Brain microvascular endothelial cell (primary cell): ENCODE measurements around the gene MID1.
A peak's percentile ranks its signal among the peaks of the same experiment; 100 is the strongest.

Experiments used
- DNase-seq: peaks from one replicate; pipeline ENCODE4 v3.0.0-alpha.2; 2020
- H3K27ac ChIP-seq: fragments of 250-450 bp; sonication (Bioruptor Pico); 2 replicates; pipeline ENCODE4 v1.5.1; 2020; ENCODE audit warnings: mild to moderate bottlenecking, moderate library complexity
- H3K27me3 ChIP-seq: fragments of 250-450 bp; sonication (Bioruptor Pico); replicated peaks from 2 replicates; pipeline ENCODE4 v1.5.1; 2020; ENCODE audit warnings: mild to moderate bottlenecking
- H3K36me3 ChIP-seq: fragments of 250-450 bp; sonication (Bioruptor Pico); replicated peaks from 2 replicates; pipeline ENCODE4 v1.5.1; 2020; ENCODE audit warnings: mild to moderate bottlenecking
- H3K4me3 ChIP-seq: 2 replicates; pipeline ENCODE4 v1.5.1; 2011; ENCODE audit warnings: low read depth, mild to moderate bottlenecking, control low read depth, low read length, moderate library complexity
- in situ Hi-C: cut with HindIII; loops from 2 replicates; pipeline ENCODE4 v1.10.0; 2017; ENCODE audit warnings: low sequenced_read_pairs, low pct_ligation_motif_present
- TF ChIP-seq, protein P1 (sequence below): IDR thresholded peaks from 2 replicates; pipeline ENCODE4 v1.5.1; 2011; ENCODE audit warnings: low read depth, mild to moderate bottlenecking, moderate library complexity, low read length, control low read depth, inconsistent platforms; ENCODE audit errors: missing control alignments

MID1 gene

DNA sequence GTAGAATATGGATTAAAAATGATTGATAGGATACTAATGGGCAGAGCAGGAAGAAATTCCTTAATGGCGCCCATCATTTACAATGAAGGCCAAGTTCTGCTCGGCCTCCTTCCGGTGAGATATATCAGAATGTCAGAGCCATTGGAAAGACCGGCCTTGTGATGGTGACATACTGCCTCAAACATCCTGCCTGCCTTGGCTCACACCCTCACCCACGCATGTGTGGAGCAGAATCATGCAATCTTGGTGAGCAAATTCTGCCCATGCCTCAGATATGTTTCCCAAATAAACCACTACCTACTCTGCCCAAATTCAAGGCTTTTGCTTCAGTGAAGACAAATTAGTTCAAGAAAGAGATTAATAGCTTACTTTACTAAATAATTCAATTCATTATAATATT is 163.3 kb downstream of the MID1 start:
- TF ChIP-seq, protein P1, sequence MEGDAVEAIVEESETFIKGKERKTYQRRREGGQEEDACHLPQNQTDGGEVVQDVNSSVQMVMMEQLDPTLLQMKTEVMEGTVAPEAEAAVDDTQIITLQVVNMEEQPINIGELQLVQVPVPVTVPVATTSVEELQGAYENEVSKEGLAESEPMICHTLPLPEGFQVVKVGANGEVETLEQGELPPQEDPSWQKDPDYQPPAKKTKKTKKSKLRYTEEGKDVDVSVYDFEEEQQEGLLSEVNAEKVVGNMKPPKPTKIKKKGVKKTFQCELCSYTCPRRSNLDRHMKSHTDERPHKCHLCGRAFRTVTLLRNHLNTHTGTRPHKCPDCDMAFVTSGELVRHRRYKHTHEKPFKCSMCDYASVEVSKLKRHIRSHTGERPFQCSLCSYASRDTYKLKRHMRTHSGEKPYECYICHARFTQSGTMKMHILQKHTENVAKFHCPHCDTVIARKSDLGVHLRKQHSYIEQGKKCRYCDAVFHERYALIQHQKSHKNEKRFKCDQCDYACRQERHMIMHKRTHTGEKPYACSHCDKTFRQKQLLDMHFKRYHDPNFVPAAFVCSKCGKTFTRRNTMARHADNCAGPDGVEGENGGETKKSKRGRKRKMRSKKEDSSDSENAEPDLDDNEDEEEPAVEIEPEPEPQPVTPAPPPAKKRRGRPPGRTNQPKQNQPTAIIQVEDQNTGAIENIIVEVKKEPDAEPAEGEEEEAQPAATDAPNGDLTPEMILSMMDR = no peak
- in situ Hi-C loops = no loop called here
- peak; percentile 41 for DNase-seq
- Histone ChIP-seq H3K27me3 (no peaks in the 10 kb centered on the region), H3K27ac (no peak overlapping the region), H3K36me3 (no peaks in the 10 kb centered on the region), H3K4me3 (no peak overlapping the region)

DNA sequence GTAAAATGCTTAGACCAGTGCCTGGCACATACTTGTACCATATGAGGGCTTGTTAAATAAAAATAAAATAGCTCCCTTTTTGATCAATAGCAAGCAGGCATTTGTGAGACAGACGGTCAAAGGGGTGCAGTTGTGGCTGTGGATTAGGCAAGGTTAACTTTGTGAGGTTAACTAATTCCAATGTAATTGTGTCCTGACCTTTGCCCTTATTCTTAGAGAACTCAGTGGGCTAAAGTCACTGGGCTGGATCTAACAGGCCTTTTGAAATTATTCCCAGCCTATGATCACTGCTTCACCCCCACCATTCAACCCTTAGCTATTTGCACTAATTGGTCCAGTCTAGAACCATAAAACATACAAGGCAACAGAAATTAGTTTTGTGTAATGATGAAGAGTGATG is 166.4 kb downstream of the MID1 start:
- H3K4me3 ChIP-seq = no peak overlapping the region
- H3K36me3 ChIP-seq = no peaks in the 10 kb centered on the region
- in situ Hi-C loops = no loop called here
- DNase-seq = no peak
- H3K27ac ChIP-seq = no peak overlapping the region
- no peaks in the 10 kb centered on the region for H3K27me3 ChIP-seq
- TF ChIP-seq, protein P1 = no peak

DNA sequence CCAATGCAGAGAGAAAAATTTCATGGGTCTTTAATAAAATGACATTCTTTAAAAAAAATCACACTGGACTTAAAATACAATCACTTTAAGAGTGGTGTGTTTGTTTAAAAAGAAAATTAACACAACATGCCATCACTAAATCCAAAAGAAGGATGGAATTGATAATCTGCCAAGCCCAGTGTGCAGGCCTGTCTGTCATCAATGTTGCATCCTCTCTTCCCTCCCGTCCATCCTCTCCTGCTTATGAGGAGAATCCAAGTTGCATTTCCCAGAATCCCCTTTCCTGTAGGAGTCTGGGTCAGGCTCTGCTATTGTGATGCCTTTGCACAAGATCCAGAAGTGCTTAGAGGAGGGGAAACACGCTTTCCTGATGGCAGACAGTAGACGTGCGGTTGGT is 169.4 kb downstream of the MID1 start:
- Histone ChIP-seq H3K4me3 (no peak overlapping the region), H3K36me3 (no peaks in the 10 kb centered on the region), H3K27me3 (no peaks in the 10 kb centered on the region), H3K27ac (no peak overlapping the region)
- in situ Hi-C loops = no loop called here
- DNase-seq = peak; percentile 5
- TF ChIP-seq, protein P1 = no peak

DNA sequence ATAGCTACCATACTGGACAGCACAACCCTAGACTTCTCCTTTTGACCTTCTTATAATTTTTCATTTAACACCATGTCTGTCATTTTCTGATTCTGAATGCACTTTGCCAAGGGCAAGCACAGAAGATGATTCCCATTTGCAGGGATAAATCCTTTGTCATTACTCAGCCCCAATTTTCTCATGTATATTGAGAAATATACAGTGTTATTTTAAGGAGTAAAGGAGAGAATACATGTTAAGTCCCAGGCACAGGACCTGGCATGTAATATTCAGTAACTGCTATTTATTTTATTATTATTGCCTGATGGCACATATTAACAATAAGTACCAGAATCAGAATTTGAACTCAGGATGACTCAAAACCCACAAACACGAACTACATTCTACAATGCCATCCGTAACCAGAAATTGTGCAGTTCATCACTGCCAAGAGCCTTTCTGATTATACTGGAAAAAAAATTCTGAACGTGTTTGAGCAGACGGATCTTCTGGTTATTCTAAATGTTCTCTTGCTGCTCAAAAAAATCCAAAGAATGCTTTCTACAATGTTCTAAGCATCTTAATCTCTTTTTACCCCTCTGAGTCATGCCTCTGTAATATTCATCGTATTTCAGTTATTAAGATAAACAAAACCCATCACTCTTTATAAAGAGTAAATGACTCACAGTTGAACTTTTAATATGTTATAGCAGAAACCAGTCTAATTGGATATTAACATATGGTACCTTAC is 170.0 kb downstream of the MID1 start:
- H3K27me3 ChIP-seq = no peaks in the 10 kb centered on the region
- peak; percentile 56 for DNase-seq
- H3K36me3 ChIP-seq = no peaks in the 10 kb centered on the region
- in situ Hi-C loops = no loop called here
- TF ChIP-seq, protein P1 = no peak
- peak overlapping the region; percentile 83 for H3K27ac ChIP-seq
- no peak overlapping the region for H3K4me3 ChIP-seq

DNA sequence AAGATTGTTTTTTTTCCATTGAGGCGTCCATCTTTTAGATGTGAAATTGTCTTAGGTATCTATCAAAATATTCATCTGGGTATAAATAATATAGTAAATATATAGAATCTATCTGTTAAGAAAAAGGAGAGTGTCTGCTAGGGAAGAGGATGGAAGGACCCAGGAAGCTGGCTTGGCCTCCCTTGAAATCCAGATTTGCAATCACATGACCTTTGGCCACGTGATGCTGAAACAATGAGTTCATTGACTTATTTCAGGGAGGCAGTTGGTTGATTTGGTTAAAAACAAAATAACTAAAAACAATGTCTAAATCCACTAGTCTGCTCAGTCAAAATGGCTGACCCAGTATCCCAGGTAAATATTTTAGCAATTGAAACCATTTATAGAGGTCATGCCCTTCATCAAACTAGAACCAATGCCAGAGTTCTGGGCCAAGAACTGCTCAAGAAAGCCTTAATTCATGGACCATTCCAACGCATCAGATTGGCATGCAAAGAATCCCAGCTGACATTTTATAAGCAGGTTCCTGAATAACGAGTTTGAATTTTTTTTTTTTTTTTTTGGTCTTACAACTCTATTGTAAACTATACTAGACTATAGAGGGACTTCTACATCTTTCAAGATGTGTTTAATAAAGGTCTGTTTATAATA is 172.7 kb downstream of the MID1 start:
- H3K4me3 ChIP-seq = no peak overlapping the region
- no peak overlapping the region for H3K27ac ChIP-seq
- TF ChIP-seq, protein P1 = no peak
- in situ Hi-C loops = no loop called here
- H3K27me3 ChIP-seq = no peaks in the 10 kb centered on the region
- H3K36me3 ChIP-seq = no peaks in the 10 kb centered on the region
- peak; percentile 36 for DNase-seq
